ENCODE results near the gene PHF3.

PHF3 gene

GRCh38 chr6:63644668-63645326, 9.2 kb downstream of the PHF3 start:
- no peak for DNase-seq

GRCh38 chr6:63649269-63649668, 13.7 kb downstream of the PHF3 start:
- DNase-seq = no peak

GRCh38 chr6:63649847-63650265, 14.3 kb downstream of the PHF3 start:
- no peak for DNase-seq

- DNase-seq = no peak
These were observed 17.4 kb downstream of the PHF3 start for GRCh38 chr6:63652980-63653379.

GRCh38 chr6:63660757-63661156, 25.2 kb downstream of the PHF3 start:
- DNase-seq = no peak

- DNase-seq = no peak
These were observed 26.2 kb downstream of the PHF3 start for GRCh38 chr6:63661769-63662168.

- DNase-seq = no peak
These were observed 27.7 kb downstream of the PHF3 start for GRCh38 chr6:63663147-63663955.

GRCh38 chr6:63663956-63664281, 28.3 kb downstream of the PHF3 start:
- DNase-seq = no peak

GRCh38 chr6:63671098-63671754, 35.6 kb downstream of the PHF3 start:
- no peak for DNase-seq

- no peak for DNase-seq
These were observed 37.1 kb downstream of the PHF3 start for GRCh38 chr6:63672582-63673129.

- no peak for DNase-seq
These were observed 38.1 kb downstream of the PHF3 start for GRCh38 chr6:63673692-63674091.

GRCh38 chr6:63674635-63675034, 39.0 kb downstream of the PHF3 start:
- DNase-seq = no peak

- no peak for DNase-seq
These were observed 39.5 kb downstream of the PHF3 start for GRCh38 chr6:63675138-63675537.

GRCh38 chr6:63676412-63677114, 41.0 kb downstream of the PHF3 start:
- DNase-seq = no peak

- DNase-seq = no peak
These were observed 41.7 kb downstream of the PHF3 start for GRCh38 chr6:63677282-63677681.

GRCh38 chr6:63683071-63683603, 47.5 kb downstream of the PHF3 start:
- DNase-seq = no peak

- no peak for DNase-seq
These were observed 50.1 kb downstream of the PHF3 start for GRCh38 chr6:63685446-63686379.

- no peak for DNase-seq
These were observed 53.8 kb downstream of the PHF3 start for GRCh38 chr6:63689421-63689820.

- DNase-seq = no peak
These were observed 54.6 kb downstream of the PHF3 start for GRCh38 chr6:63690221-63690620.

GRCh38 chr6:63705707-63706106, 70.1 kb downstream of the PHF3 start:
- no peak for DNase-seq

GRCh38 chr6:63706630-63707029, 71.0 kb downstream of the PHF3 start:
- no peak for DNase-seq

- DNase-seq = no peak
These were observed 73.0 kb downstream of the PHF3 start for GRCh38 chr6:63708631-63709030.
